CD8-positive, alpha-beta memory T cell (primary cell): Measurements from ENCODE around the gene FBXO10. TPM values are rescaled to one million over a fixed set of nuclear protein-coding genes. Genes with fewer than 3 reads are reported as not detected.
"Not testable (repeated sequence)": the region's sequence is repeated elsewhere in the genome, so short reads cannot be mapped to it uniquely, and the experiment has no call there.

Source experiments
- CTCF ChIA-PET: fragments of 350-600 bp; sonication (Branson Sonifier 250); formaldehyde crosslinking; loops from one replicate; lab custom pipeline; 2021; ENCODE audit warnings: antibody characterized with exemption; lab: Charles Lee
- POLR2A ChIA-PET: fragments of 350-600 bp; sonication (Branson Sonifier 250); formaldehyde crosslinking; loops from one replicate; lab custom pipeline; 2021; ENCODE audit warnings: antibody characterized with exemption; lab: Charles Lee
- DNase-seq, 5 donors: peaks; one replicate each; pipeline versions ENCODE4 v3.0.0 to v3.0.0-alpha.2; 2020 to 2022; ENCODE audit warnings: mixed read lengths in 1 of 5
- H3K27ac ChIP-seq: one replicate; pipeline ENCODE4 v1.7.0; 2013; ENCODE audit warnings: low read depth, mild to moderate bottlenecking, low read length, moderate library complexity
- H3K27me3 ChIP-seq: 2 replicates; pipeline ENCODE4 v1.7.0; 2013; ENCODE audit warnings: low read length, mild to moderate bottlenecking; ENCODE audit not compliant: insufficient read depth, poor library complexity, severe bottlenecking
- H3K36me3 ChIP-seq: 2 replicates; pipeline ENCODE4 v1.7.0; 2013; ENCODE audit warnings: mild to moderate bottlenecking, low read length, moderate library complexity; ENCODE audit not compliant: insufficient read depth
- H3K4me1 ChIP-seq: 2 replicates; pipeline ENCODE4 v1.7.0; 2013; ENCODE audit warnings: mild to moderate bottlenecking, low read length, moderate library complexity; ENCODE audit not compliant: insufficient read depth
- H3K4me3 ChIP-seq: 2 replicates; pipeline ENCODE4 v1.7.0; 2013; ENCODE audit warnings: mild to moderate bottlenecking, low read length
- H3K9me3 ChIP-seq: 2 replicates; pipeline ENCODE4 v1.7.0; 2013; ENCODE audit warnings: mild to moderate bottlenecking, low read length
- H3K27ac Mint-ChIP-seq, 8 donors: one replicate each; pipeline ENCODE4 v1.8.0; 2020 to 2021; ENCODE audit warnings: mixed read lengths in 8 of 8, mild to moderate bottlenecking in 6 of 8, inconsistent platforms in 3 of 8, moderate library complexity in 3 of 8
- H3K27me3 Mint-ChIP-seq, 2 donors: one replicate each; pipeline ENCODE4 v1.8.0; 2020 to 2021; ENCODE audit warnings: mixed read lengths in 2 of 2, mild to moderate bottlenecking in 1 of 2, moderate library complexity in 1 of 2
- H3K36me3 Mint-ChIP-seq, 3 donors: one replicate each; pipeline ENCODE4 v1.8.0; 2020 to 2021; ENCODE audit warnings: mixed read lengths in 3 of 3, inconsistent platforms in 1 of 3, mild to moderate bottlenecking in 1 of 3
- H3K4me1 Mint-ChIP-seq, 3 donors: one replicate each; pipeline ENCODE4 v1.8.0; 2020 to 2021; ENCODE audit warnings: mixed read lengths in 3 of 3, inconsistent platforms in 1 of 3, mild to moderate bottlenecking in 1 of 3
- H3K4me3 Mint-ChIP-seq, 7 donors: one replicate each; pipeline ENCODE4 v1.8.0; 2020 to 2021; ENCODE audit warnings: mixed read lengths in 7 of 7, mild to moderate bottlenecking in 6 of 7, moderate library complexity in 4 of 7, inconsistent platforms in 2 of 7
- H3K9me3 Mint-ChIP-seq, 5 donors: one replicate each; pipeline ENCODE4 v1.8.0; 2020 to 2022; ENCODE audit warnings: mixed read lengths in 5 of 5, mild to moderate bottlenecking in 3 of 5, moderate library complexity in 2 of 5, inconsistent platforms in 1 of 5
- polyA plus RNA-seq: library from polyadenylated mRNA; unstranded; fragments of 300-500 nt; fragmentation: Illumina TruSeq; gene quantifications from one replicate; pipeline ENCODE4 v1.2.3, GENCODE V29; 2021
- total RNA-seq, 2 experiments: library from RNA; stranded (reverse); gene quantifications; one replicate each; pipeline ENCODE4 v1.2.3, GENCODE V29; 2021

The FBXO10 gene
- total and polyA plus RNA-seq, 3 experiments from 2014 or later = 0.82 to 2.8 (median 2.3) TPM

- H3K27me3 ChIP-seq, H3K27ac Mint-ChIP-seq, H3K9me3 ChIP-seq, H3K36me3 ChIP-seq, CTCF ChIA-PET, POLR2A ChIA-PET, H3K4me3 ChIP-seq, H3K4me1 ChIP-seq, H3K27ac ChIP-seq, DNase-seq, H3K4me3 Mint-ChIP-seq: not testable (repeated sequence)
- Mint-ChIP-seq H3K36me3 (peaks cover 0 to 20% (median 0%) of the 10 kb centered on the region in 3 donors), H3K27me3 (peaks cover 22 to 33% of the 10 kb centered on the region in 2 donors), H3K4me1 (peaks cover 4 to 14% (median 13%) of the 10 kb centered on the region in 3 donors), H3K9me3 (peaks cover 0 to 20% (median 10%) of the 10 kb centered on the region in 5 donors)
Measured at GRCh38 chr9:37473982-37474381, 102.2 kb downstream of the FBXO10 start.

- ChIA-PET POLR2A (no interaction called here), CTCF (no interaction called here)
- H3K4me3 ChIP-seq = peak overlapping the region; percentile 29
- H3K9me3 Mint-ChIP-seq = peaks cover 0 to 20% (median 10%) of the 10 kb centered on the region in 5 donors
- H3K4me1 ChIP-seq = peaks cover 4% of the 10 kb centered on the region
- H3K9me3 ChIP-seq = no peaks in the 10 kb centered on the region
- no peak for DNase-seq
- H3K4me3 Mint-ChIP-seq = peak overlapping the region; percentile 41 to 91 (median 69)
- peaks cover 4 to 14% (median 13%) of the 10 kb centered on the region in 3 donors for H3K4me1 Mint-ChIP-seq
- H3K36me3 ChIP-seq = no peaks in the 10 kb centered on the region
- peak overlapping the region in 5 of 8 donors; percentile 8 to 83 (median 58) for H3K27ac Mint-ChIP-seq
- H3K27me3 Mint-ChIP-seq = peaks cover 9 to 17% of the 10 kb centered on the region in 2 donors
- peaks cover 0 to 20% (median 0%) of the 10 kb centered on the region in 3 donors for H3K36me3 Mint-ChIP-seq
- no peak overlapping the region for H3K27ac ChIP-seq
- H3K27me3 ChIP-seq = no peaks in the 10 kb centered on the region
Measured at GRCh38 chr9:37471942-37472684, 104.1 kb downstream of the FBXO10 start.

GRCh38 chr9:37468620-37469019 lies 107.6 kb downstream of the FBXO10 start:
- no peak overlapping the region for H3K27ac Mint-ChIP-seq
- no peak overlapping the region for H3K4me3 Mint-ChIP-seq
- H3K27me3 Mint-ChIP-seq = peaks cover 0 to 7% of the 10 kb centered on the region in 2 donors
- H3K4me1 Mint-ChIP-seq = peaks cover 15 to 31% (median 30%) of the 10 kb centered on the region in 3 donors
- Histone ChIP-seq H3K9me3 (no peaks in the 10 kb centered on the region), H3K4me1 (peaks cover 18% of the 10 kb centered on the region), H3K36me3 (no peaks in the 10 kb centered on the region), H3K4me3 (no peak overlapping the region), H3K27ac (no peak overlapping the region), H3K27me3 (no peaks in the 10 kb centered on the region)
- peaks cover 0 to 4% (median 2%) of the 10 kb centered on the region in 5 donors for H3K9me3 Mint-ChIP-seq
- peaks cover 0 to 16% (median 0%) of the 10 kb centered on the region in 3 donors for H3K36me3 Mint-ChIP-seq
- ChIA-PET CTCF (no interaction called here), POLR2A (no interaction called here)
- DNase-seq = no peak

GRCh38 chr9:37467530-37467929 lies 108.7 kb downstream of the FBXO10 start:
- Mint-ChIP-seq H3K4me1 (peaks cover 26 to 42% (median 40%) of the 10 kb centered on the region in 3 donors), H3K4me3 (peak overlapping the region in 1 of 7 donors; percentile 91), H3K36me3 (peaks cover 0 to 16% (median 5%) of the 10 kb centered on the region in 3 donors)
- DNase-seq, H3K4me3 ChIP-seq, H3K9me3 Mint-ChIP-seq, H3K36me3 ChIP-seq, H3K9me3 ChIP-seq, H3K27me3 ChIP-seq, H3K27me3 Mint-ChIP-seq, CTCF ChIA-PET, H3K27ac Mint-ChIP-seq: not testable (repeated sequence)
- Histone ChIP-seq H3K27ac (peak overlapping the region; percentile 31), H3K4me1 (peaks cover 28% of the 10 kb centered on the region)
- POLR2A ChIA-PET = interaction anchor here (0.6 kb wide), 1 partner anchor 27 kb away, joined by 6 read pairs; no protein-coding TSS in a partner anchor

GRCh38 chr9:37466037-37466709 lies 110.0 kb downstream of the FBXO10 start:
- ChIA-PET POLR2A (interaction anchor here (0.6 to 2.2 kb wide), 8 partner anchors 19 to 1276 kb away, joined by 3 to 23 read pairs (median 4); partner anchors contain the start of genes CLTA, POLR1E, TOMM5 and ZCCHC7), CTCF (interaction anchor here (0.9 to 1.0 kb wide), 3 partner anchors 15 to 51 kb away, joined by 3 read pairs; partner anchors contain the start of gene POLR1E)
- H3K9me3 Mint-ChIP-seq = no peaks in the 10 kb centered on the region
- H3K27me3 Mint-ChIP-seq = peaks cover 0 to 9% of the 10 kb centered on the region in 2 donors
- H3K4me3 Mint-ChIP-seq = peak overlapping the region; percentile 91 to 98 (median 96)
- Histone ChIP-seq H3K27me3 (no peaks in the 10 kb centered on the region), H3K4me3 (peak overlapping the region; percentile 85), H3K36me3 (no peaks in the 10 kb centered on the region), H3K27ac (peak overlapping the region; percentile 95), H3K9me3 (no peaks in the 10 kb centered on the region), H3K4me1 (peaks cover 24% of the 10 kb centered on the region)
- DNase-seq = peak in 4 of 5 donors; percentile 19 to 52 (median 26)
- peaks cover 0 to 16% (median 5%) of the 10 kb centered on the region in 3 donors for H3K36me3 Mint-ChIP-seq
- peak overlapping the region; percentile 94 to 99 (median 98) for H3K27ac Mint-ChIP-seq
- peaks cover 27 to 39% (median 37%) of the 10 kb centered on the region in 3 donors for H3K4me1 Mint-ChIP-seq

GRCh38 chr9:37465249-37466036 lies 110.7 kb downstream of the FBXO10 start, which contains the start of gene ZBTB5:
Gene ZBTB5, minus strand, starts transcription at chr9:37465450. Its CDS starts 22,899 bp downstream, at chr9:37442551.
- peak within 1 kb of the TSS; percentile 94 to 99 (median 98) for H3K27ac Mint-ChIP-seq
- ChIA-PET CTCF (interaction anchor here (1.0 kb wide), 1 partner anchor 50 kb away, joined by 3 read pairs; no protein-coding TSS in a partner anchor), POLR2A (interaction anchor here (0.8 to 2.2 kb wide), 7 partner anchors 20 to 1275 kb away, joined by 3 to 23 read pairs (median 4); partner anchors contain the start of genes CLTA, POLR1E, TOMM5 and ZCCHC7)
- no peaks in the 10 kb centered on the region for H3K9me3 Mint-ChIP-seq
- H3K27me3 Mint-ChIP-seq = peaks cover 0 to 9% of the 10 kb centered on the region in 2 donors
- peak within 1 kb of the TSS; percentile 91 to 98 (median 96) for H3K4me3 Mint-ChIP-seq
- Histone ChIP-seq H3K27ac (peak within 1 kb of the TSS; percentile 95), H3K4me3 (peak within 1 kb of the TSS; percentile 96), H3K36me3 (no peaks in the 10 kb centered on the region), H3K27me3 (no peaks in the 10 kb centered on the region), H3K4me1 (peaks cover 24% of the 10 kb centered on the region), H3K9me3 (no peaks in the 10 kb centered on the region)
- peaks cover 28 to 42% (median 42%) of the 10 kb centered on the region in 3 donors for H3K4me1 Mint-ChIP-seq
- H3K36me3 Mint-ChIP-seq = peaks cover 0 to 16% (median 5%) of the 10 kb centered on the region in 3 donors
- peak; percentile 99 to 100 (median 99) for DNase-seq
